ENCODE results near the gene CCDC15.
"Not testable (repeated sequence)": the region's sequence is repeated elsewhere in the genome, so short reads cannot be mapped to it uniquely, and the experiment has no call there.

DNA sequence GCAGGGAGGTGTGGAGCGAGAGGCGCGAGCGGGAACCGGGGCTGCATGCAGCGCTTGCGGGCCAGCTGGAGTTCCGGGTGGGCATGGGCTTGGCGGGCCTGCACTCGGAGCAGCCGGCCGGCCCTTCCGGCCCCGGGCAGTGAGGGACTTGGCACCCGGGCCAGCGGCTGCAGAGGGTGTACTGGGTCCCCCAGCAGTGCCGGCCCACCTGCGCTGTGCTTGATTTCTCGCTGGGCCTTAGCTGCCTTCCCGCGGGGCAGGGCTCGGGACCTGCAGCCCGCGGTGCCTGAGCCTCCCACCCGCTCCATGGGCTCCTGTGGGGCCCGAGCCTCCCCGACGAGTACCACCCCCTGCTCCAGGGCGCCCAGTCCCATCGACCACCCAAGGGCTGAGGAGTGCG is 135.5 kb downstream of the CCDC15 start:
- not testable (repeated sequence) for TF ChIP-seq EZH2 (IDR thresholded peaks at IDR 0.05; ENCODE audit: borderline replicate concordance, low read length); CTCF (conservative IDR thresholded peaks at IDR 0.05 in 1 of 2, IDR thresholded peaks at IDR 0.05 in 1 of 2; ENCODE audit: extremely low read depth in 1 of 2, insufficient read depth in 1 of 2, low read depth in 1 of 2, low read length in 2 of 2)

Data from mammary epithelial cell (primary cell).